HUES48 (cell line): ENCODE data around the gene ATF7IP2.
"Not testable (repeated sequence)": the region's sequence is repeated elsewhere in the genome, so short reads cannot be mapped to it uniquely, and the experiment has no call there.

Source experiments
- H3K27ac ChIP-seq: one replicate; pipeline ENCODE4 v1.7.0; 2013; ENCODE audit warnings: low read depth, low read length, inconsistent platforms
- H3K27me3 ChIP-seq: 2 replicates; pipeline ENCODE4 v1.6.1; 2013; ENCODE audit warnings: mild to moderate bottlenecking, low read length; ENCODE audit not compliant: control insufficient read depth, insufficient read depth
- H3K36me3 ChIP-seq: 2 replicates; pipeline ENCODE4 v1.6.1; 2013; ENCODE audit warnings: low read length; ENCODE audit not compliant: control insufficient read depth, insufficient read depth
- H3K4me1 ChIP-seq: 2 replicates; pipeline ENCODE4 v1.6.1; 2013; ENCODE audit warnings: mild to moderate bottlenecking, low read length; ENCODE audit not compliant: control insufficient read depth, insufficient read depth
- H3K4me3 ChIP-seq: 2 replicates; pipeline ENCODE4 v1.5.1; 2013; ENCODE audit warnings: mild to moderate bottlenecking, low read depth, low read length
- H3K9ac ChIP-seq: 2 replicates; pipeline ENCODE4 v1.6.1; 2013; ENCODE audit warnings: mild to moderate bottlenecking, low read depth, low read length, moderate library complexity
- H3K9me3 ChIP-seq: 2 replicates; pipeline ENCODE4 v1.6.1; 2013; ENCODE audit warnings: low read length; ENCODE audit not compliant: control insufficient read depth, insufficient read depth

Gene ATF7IP2

DNA sequence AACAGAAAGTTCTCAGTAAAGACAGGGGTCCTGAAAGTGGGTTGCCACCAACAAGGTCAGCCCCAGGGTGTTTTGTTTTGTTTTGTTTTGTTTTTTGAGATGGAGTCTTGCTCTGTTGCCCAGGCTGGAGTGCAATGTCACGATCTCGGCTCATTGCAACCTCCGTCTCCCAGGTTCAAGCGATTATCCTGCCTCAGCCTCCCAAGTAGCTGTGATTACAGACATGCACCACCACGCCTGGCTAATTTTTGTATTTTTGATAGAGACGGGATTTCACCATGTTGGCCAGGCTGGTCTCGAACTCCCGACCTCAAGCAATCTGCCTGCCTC lies 24.1 kb upstream of the ATF7IP2 start:
- not testable (repeated sequence) for H3K4me3 ChIP-seq, H3K4me1 ChIP-seq, H3K9ac ChIP-seq, H3K27me3 ChIP-seq, H3K9me3 ChIP-seq, H3K36me3 ChIP-seq, H3K27ac ChIP-seq

DNA sequence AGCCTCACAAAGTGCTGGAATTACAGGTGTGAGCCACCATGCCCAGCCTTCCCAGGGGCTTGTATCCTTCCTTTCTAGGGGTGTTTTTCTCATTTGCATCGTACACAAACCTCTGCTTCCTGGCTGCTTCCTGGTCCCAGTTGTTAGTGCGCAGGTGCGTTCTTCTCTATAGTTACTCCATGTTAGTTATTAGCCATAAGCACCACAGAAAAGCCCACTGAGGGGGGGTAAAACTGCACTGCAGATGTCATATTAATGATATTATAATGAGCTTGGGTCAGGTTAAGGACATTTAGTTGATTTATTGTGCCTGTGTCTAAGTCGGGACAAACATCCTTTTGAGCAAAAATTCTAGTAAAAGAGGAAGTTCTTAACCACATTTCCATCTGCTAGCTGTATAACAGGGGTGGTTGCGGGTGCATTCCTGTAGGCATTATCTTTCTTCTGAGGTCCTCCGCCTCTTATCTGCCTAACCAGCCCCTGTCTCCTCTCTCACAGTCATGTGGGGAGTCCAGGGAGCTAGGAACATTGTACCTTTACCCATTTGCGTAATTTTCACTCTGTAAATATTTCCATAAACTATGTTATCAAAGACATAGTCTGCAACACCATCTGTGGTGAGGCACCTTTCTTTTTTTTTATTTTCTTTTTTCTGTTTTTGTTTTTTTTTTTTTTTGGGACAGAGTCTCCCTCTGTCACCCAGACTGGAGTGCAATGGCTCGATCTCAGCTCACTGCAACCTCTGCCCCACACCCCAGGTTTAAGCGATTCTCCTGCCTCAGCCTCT lies 23.6 kb upstream of the ATF7IP2 start:
- no peaks in the 10 kb centered on the region for H3K4me1 ChIP-seq
- no peaks in the 10 kb centered on the region for H3K27me3 ChIP-seq
- H3K9me3 ChIP-seq, result no peaks in the 10 kb centered on the region
- H3K9ac ChIP-seq, result no peak overlapping the region
- H3K36me3 ChIP-seq, result no peaks in the 10 kb centered on the region
- no peak overlapping the region for H3K4me3 ChIP-seq
- H3K27ac ChIP-seq, result no peak overlapping the region

DNA sequence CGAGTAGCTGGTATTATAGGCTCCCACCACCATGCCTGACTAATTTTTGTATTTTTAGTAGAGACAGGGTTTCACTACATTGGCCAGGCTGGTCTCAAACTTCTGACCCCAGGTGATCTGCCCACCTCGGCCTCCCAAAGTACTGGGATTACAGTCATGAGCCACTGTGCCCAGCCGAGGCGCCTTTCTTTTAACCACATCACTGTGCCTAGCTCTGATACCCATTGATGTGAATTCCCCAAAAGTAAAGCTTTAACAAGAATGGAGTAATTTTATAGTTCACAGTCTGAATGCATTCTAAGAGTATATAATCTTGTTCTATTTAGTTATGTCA lies 23.0 kb upstream of the ATF7IP2 start:
- H3K9me3 ChIP-seq, H3K27me3 ChIP-seq, H3K4me3 ChIP-seq, H3K27ac ChIP-seq, H3K36me3 ChIP-seq, H3K4me1 ChIP-seq, H3K9ac ChIP-seq: not testable (repeated sequence)

DNA sequence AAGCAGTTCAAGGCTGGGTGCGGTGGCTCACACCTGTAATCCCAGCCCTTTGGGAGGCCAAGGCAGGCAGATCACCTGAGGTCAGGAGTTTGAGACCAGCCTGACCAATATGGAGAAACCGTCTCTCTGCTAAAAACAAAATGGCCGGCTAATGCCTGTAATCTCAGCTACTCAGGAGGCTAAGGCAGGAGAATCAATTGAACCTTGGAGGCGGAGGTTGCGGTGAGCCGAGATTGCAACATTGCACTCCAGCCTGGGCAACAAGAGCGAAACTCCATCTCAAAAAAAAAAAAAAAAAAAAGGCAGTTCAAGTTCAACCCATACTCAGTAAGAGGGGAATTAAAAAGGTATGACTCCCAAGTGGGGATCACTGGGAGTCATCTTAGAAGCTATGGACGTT lies 19.2 kb upstream of the ATF7IP2 start:
- H3K27ac ChIP-seq, H3K9ac ChIP-seq, H3K36me3 ChIP-seq, H3K4me1 ChIP-seq, H3K4me3 ChIP-seq, H3K27me3 ChIP-seq, H3K9me3 ChIP-seq: not testable (repeated sequence)

DNA sequence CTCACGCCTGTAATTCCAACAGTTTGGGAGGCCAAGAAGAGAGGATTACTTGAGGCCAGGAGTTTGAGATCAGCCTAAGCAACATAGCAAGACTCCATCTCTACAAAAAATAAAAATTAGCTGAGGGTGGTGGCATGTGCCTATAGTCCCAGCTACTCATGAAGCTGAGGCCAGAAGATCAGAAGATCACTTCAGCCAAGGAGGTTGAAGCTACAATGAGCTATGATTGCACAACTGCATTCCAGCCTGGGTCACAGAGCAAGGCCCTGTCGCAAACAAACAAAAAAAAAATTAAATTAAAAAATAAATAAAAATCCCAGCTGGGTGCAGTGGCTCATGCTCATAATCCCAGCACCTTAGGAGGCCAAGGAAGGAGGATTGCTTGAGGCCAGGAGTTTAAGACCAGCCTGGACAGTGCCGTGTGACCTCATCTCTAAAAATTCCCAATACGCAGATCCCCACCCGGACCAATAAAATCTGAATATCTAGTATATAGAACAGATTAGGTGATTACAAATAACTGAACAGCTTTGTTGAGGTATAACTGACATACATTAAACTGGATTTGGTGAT lies 18.2 kb upstream of the ATF7IP2 start:
- H3K27ac ChIP-seq, result no peak overlapping the region
- H3K9ac ChIP-seq, result no peak overlapping the region
- no peaks in the 10 kb centered on the region for H3K27me3 ChIP-seq
- H3K36me3 ChIP-seq, result no peaks in the 10 kb centered on the region
- no peaks in the 10 kb centered on the region for H3K4me1 ChIP-seq
- no peak overlapping the region for H3K4me3 ChIP-seq
- no peaks in the 10 kb centered on the region; the same call in none of the 2 replicates for H3K9me3 ChIP-seq

DNA sequence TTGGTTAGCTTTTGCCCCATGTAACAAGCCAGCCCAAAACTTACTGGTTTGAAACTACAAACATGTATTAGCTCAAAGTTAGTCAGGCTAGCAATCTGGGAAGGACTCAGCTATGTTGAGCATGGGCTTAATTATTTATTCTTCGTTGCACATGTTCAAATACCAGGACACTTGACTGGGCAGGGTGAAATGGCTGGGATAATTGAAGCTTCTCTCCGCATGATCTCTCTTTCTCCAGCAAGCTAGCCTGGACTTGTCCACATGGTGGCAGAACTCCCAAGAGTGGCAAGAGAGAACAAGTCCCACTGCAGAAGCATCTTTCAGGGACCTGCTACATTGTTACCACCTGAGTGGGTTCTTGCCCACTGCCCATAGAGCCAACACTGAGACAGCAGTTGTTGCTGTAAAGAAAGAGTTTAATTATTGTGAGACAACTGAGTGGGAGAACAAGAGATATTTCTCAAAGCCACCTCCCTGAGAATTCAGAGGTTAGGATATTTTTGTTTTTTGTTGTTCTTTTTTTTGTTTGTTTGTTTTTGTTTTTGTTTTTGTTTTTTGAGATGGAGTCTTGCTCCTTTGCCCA lies 16.8 kb upstream of the ATF7IP2 start:
- H3K4me1 ChIP-seq, result no peaks in the 10 kb centered on the region
- no peak overlapping the region for H3K4me3 ChIP-seq
- H3K27ac ChIP-seq, result no peak overlapping the region
- no peaks in the 10 kb centered on the region for H3K27me3 ChIP-seq
- no peaks in the 10 kb centered on the region; the same call in none of the 2 replicates for H3K9me3 ChIP-seq
- H3K36me3 ChIP-seq, result no peaks in the 10 kb centered on the region
- no peak overlapping the region for H3K9ac ChIP-seq

DNA sequence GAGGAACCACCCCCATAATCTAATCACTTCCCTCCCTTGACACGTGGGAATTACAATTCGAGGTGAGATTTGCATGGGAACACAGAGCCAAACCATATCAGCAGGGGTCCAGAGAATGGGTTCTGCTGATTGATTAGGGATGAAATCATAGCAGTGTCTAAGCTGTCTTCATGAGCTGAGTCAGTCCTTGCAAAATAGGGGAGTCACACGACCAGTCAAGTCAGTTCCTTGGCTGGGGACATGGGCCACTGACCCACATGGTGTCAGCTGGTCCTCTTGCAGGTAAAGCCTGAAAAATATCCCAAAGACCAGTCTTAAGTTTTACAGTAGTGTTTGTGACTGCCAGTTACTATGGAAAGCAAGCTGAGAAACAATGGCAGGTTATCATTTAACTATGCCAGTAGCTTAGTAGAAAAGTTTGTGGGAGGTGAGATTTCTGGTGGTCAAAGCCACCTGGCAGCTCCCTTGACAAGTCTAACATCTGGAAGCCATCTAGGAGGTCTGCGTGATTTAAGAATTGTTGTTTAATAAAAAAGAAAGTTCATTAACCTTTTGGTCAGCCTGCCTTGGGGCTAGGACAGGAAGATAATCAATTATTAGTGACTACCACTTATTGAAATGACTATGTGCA lies 15.7 kb upstream of the ATF7IP2 start:
- H3K27me3 ChIP-seq, result no peaks in the 10 kb centered on the region
- H3K9ac ChIP-seq, result no peak overlapping the region
- H3K36me3 ChIP-seq, result no peaks in the 10 kb centered on the region
- no peaks in the 10 kb centered on the region for H3K4me1 ChIP-seq
- H3K27ac ChIP-seq, result no peak overlapping the region
- H3K9me3 ChIP-seq, result no peaks in the 10 kb centered on the region; the same call in none of the 2 replicates
- no peak overlapping the region for H3K4me3 ChIP-seq

DNA sequence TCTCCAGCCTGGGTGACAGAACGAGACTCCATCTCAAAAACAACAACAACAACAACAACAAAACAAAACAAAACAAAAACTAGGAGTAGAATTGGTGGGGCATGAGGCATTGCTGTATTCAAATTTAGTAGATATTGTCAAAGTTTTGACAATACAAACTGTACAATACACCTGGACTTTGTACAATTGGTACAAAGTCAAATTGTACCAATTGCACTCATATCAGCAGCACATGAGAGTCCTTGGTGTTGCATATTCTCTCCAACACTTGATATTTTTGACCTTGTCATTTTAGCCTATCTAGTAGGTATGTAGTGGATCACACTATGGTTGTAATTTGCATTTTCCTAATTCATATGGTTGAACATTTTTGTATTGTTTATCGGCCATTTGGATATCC lies 14.3 kb upstream of the ATF7IP2 start:
- Histone ChIP-seq H3K4me1 (no peaks in the 10 kb centered on the region), H3K36me3 (no peaks in the 10 kb centered on the region), H3K9ac (no peak overlapping the region), H3K9me3 (no peaks in the 10 kb centered on the region; the same call in none of the 2 replicates), H3K27me3 (no peaks in the 10 kb centered on the region), H3K27ac (no peak overlapping the region), H3K4me3 (no peak overlapping the region)

DNA sequence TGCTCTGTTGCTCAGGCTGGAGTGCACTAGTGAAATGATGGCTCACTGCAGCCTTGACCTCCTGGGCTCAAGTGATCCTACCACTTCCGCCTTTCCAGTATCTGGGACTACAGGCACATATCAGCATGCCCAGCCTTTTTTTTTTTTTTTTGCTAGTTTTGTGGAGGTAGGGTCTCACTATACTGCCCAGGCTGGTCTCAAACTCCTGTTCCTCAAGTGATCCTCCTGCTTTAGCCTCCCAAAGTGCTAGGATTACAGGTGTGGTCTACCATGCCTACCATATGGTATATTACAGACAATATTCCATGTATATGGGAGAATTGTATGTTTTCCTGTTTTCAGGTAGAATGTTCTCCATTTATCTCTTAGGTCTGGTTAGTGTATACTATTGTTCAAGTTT lies 12.3 kb upstream of the ATF7IP2 start:
- Histone ChIP-seq H3K27me3 (no peaks in the 10 kb centered on the region), H3K4me3 (no peak overlapping the region)

DNA sequence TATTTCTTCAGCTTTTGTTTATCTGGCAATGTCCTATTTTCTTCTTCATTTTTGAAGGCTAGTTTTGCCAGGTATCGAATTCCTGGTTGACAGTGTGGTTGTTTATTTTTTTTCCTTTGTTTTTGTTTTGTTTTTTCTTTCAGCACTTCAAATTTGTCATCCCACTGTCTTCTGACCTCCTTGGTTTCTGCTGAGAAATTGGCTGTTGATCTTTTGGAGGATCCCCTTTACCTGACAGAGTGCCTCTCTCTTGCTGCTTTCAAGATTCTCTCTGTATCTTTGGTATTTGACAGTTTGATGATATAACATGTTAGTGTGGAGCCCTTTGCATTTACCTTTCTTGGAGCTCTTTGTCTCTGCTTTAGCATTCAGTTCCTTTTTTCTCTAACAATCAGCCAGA lies 9.6 kb upstream of the ATF7IP2 start:
- H3K9ac ChIP-seq, result no peak overlapping the region
- no peaks in the 10 kb centered on the region for H3K36me3 ChIP-seq
- H3K27me3 ChIP-seq, result no peaks in the 10 kb centered on the region
- H3K4me1 ChIP-seq, result no peaks in the 10 kb centered on the region
- H3K4me3 ChIP-seq, result no peak overlapping the region
- H3K27ac ChIP-seq, result no peak overlapping the region
- no peaks in the 10 kb centered on the region; the same call in 1 of the 2 replicates for H3K9me3 ChIP-seq

More for the DNA sequence above, 12.3 kb upstream of the ATF7IP2 start:
- H3K27ac ChIP-seq, result no peak overlapping the region
- H3K9me3 ChIP-seq, result no peaks in the 10 kb centered on the region; the same call in none of the 2 replicates
- no peaks in the 10 kb centered on the region for H3K4me1 ChIP-seq
- no peak overlapping the region for H3K9ac ChIP-seq
- H3K36me3 ChIP-seq, result no peaks in the 10 kb centered on the region

DNA sequence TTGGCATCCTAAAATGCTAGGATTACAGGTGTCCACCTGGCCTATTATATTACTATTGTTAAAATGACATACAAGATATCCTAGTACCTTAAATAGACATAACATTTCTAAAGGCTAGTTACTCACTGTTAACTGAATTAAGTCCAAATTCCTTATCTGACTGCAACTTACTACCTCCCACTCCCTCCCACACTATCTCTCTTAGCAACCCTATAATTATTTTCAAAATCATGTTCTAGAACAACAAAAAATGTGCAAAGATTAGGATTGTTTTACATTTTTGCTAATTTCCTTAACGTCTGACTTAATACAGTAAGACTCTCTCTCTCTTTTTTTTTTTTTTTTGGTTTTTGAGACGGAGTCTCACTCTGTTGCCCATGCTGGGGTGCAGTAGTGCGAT lies 2.2 kb upstream of the ATF7IP2 start:
- Histone ChIP-seq H3K36me3 (no peaks in the 10 kb centered on the region), H3K27me3 (no peaks in the 10 kb centered on the region), H3K9me3 (0 out of 2 replicates have a peak, but pooled peaks cover 2% of the 10 kb centered on the region), H3K4me1 (peaks cover 7% of the 10 kb centered on the region; the same call in 1 of the 2 replicates), H3K9ac (no peak overlapping the region), H3K4me3 (no peak overlapping the region), H3K27ac (no peak overlapping the region)
